Keratinocyte (primary cell): ENCODE data around the gene SLC16A7.

Experiments
- EZH2 ChIP-seq: IDR thresholded peaks from one replicate; pipeline ENCODE4 v1.6.1; 2012; ENCODE audit warnings: inconsistent platforms, mild to moderate bottlenecking, low read length, moderate library complexity
- TF ChIP-seq, protein P1 (sequence below), 3 experiments: IDR thresholded peaks in 1 of 3; conservative IDR thresholded peaks in 1 of 3; optimal IDR thresholded peaks in 1 of 3; 2 replicates in 2 of 3; 3 replicates in 1 of 3; pipeline versions ENCODE3 to v1.5.1; 2011; ENCODE audit warnings: low read length in 3 of 3, mild to moderate bottlenecking in 3 of 3, moderate library complexity in 2 of 3, control low read depth in 1 of 3, inconsistent platforms in 1 of 3; ENCODE audit not compliant: insufficient read depth in 2 of 3; ENCODE audit errors: extremely low read depth in 1 of 3

DNA sequence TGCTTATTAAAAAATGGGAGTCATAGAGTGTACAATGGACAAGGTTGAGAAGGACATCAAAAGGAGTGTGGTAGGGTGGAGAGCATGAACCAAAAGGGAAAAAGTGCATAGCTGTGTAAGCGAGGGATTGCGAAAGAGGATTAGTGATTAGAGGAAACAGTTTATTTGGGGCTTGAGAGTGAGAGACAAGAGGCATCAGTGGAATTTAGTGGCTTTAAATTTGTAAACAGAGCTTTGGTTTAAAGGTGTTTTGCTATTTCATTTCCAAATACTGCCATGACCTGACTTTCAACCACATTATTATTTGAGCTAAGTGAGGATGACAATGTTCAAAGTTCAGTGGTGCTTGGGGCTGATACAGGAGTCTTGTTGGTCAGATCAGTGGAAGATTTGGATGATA is 53.4 kb downstream of the SLC16A7 start:
- TF ChIP-seq, protein P1, sequence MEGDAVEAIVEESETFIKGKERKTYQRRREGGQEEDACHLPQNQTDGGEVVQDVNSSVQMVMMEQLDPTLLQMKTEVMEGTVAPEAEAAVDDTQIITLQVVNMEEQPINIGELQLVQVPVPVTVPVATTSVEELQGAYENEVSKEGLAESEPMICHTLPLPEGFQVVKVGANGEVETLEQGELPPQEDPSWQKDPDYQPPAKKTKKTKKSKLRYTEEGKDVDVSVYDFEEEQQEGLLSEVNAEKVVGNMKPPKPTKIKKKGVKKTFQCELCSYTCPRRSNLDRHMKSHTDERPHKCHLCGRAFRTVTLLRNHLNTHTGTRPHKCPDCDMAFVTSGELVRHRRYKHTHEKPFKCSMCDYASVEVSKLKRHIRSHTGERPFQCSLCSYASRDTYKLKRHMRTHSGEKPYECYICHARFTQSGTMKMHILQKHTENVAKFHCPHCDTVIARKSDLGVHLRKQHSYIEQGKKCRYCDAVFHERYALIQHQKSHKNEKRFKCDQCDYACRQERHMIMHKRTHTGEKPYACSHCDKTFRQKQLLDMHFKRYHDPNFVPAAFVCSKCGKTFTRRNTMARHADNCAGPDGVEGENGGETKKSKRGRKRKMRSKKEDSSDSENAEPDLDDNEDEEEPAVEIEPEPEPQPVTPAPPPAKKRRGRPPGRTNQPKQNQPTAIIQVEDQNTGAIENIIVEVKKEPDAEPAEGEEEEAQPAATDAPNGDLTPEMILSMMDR (optimal IDR thresholded peaks at IDR 0.05 in 1 of 3, IDR thresholded peaks at IDR 0.05 in 1 of 3, conservative IDR thresholded peaks at IDR 0.05 in 1 of 3; ENCODE audit: extremely low read depth in 1 of 3, insufficient read depth in 2 of 3, low read length in 3 of 3): no peak
- TF ChIP-seq EZH2: no peak
